DND-41 (cell line): ENCODE data around the gene SPATA31D1.

ENCODE experiments used
- ATAC-seq: fragments of 200-7000 bp; cut with Tn5 transposase; 3 replicates; pipeline ENCODE4 v1.9.1; 2021; ENCODE audit warnings: low read depth; ENCODE audit not compliant: insufficient read depth
- DNase-seq: peaks from one replicate; pipeline ENCODE4 v3.0.0-alpha.2; 2020
- H2AFZ ChIP-seq: 2 replicates; pipeline ENCODE4 v1.6.0; 2012; ENCODE audit warnings: low read depth, low read length
- H3K27ac ChIP-seq: 2 replicates; pipeline ENCODE4 v1.5.1; 2012; ENCODE audit warnings: low read length, inconsistent platforms
- H3K27me3 ChIP-seq: fragments of 200-600 bp; sonication (generic); 2 replicates; pipeline ENCODE4 v1.6.0; 2012; ENCODE audit warnings: low read length, mild to moderate bottlenecking, inconsistent platforms; ENCODE audit not compliant: insufficient read depth, poor library complexity
- H3K36me3 ChIP-seq: 2 replicates; pipeline ENCODE4 v1.5.1; 2012; ENCODE audit warnings: low read length, inconsistent platforms; ENCODE audit not compliant: insufficient read depth
- H3K4me1 ChIP-seq: 2 replicates; pipeline ENCODE4 v1.5.1; 2012; ENCODE audit warnings: mild to moderate bottlenecking, low read length; ENCODE audit not compliant: insufficient read depth
- H3K4me2 ChIP-seq: 2 replicates; pipeline ENCODE4 v1.6.0; 2012; ENCODE audit warnings: mild to moderate bottlenecking, moderate library complexity, low read length, inconsistent platforms; ENCODE audit not compliant: insufficient read depth
- H3K4me3 ChIP-seq, 2 experiments: fragments of 200-600 bp in 1 of 2; shearing (Covaris generic) in 1 of 2; 2 replicates each; pipeline ENCODE4 v1.5.1; 2012 to 2016; ENCODE audit warnings: inconsistent platforms in 2 of 2, low read length in 2 of 2, mild to moderate bottlenecking in 2 of 2, low read depth in 1 of 2, moderate library complexity in 1 of 2
- H3K79me2 ChIP-seq: 2 replicates; pipeline ENCODE4 v1.6.0; 2012; ENCODE audit warnings: low read length, inconsistent platforms; ENCODE audit not compliant: insufficient read depth
- H3K9ac ChIP-seq: 2 replicates; pipeline ENCODE4 v1.6.0; 2012; ENCODE audit warnings: low read depth, mild to moderate bottlenecking, inconsistent platforms, low read length, moderate library complexity
- H3K9me3 ChIP-seq: 2 replicates; pipeline ENCODE4 v1.5.1; 2012; ENCODE audit warnings: low read length, moderate library complexity, mild to moderate bottlenecking, inconsistent platforms; ENCODE audit not compliant: insufficient read depth, severe bottlenecking
- H4K20me1 ChIP-seq: 2 replicates; pipeline ENCODE4 v1.6.0; 2012; ENCODE audit warnings: low read length; ENCODE audit not compliant: insufficient read depth
- CTCF ChIP-seq: IDR thresholded peaks from 2 replicates; pipeline ENCODE4 v1.5.1; 2012; ENCODE audit warnings: borderline replicate concordance, low read length, moderate library complexity, mild to moderate bottlenecking; ENCODE audit not compliant: poor library complexity, severe bottlenecking; ENCODE audit errors: extremely low read depth
- EZH2 ChIP-seq: IDR thresholded peaks from 3 replicates; pipeline ENCODE4 v1.6.1; 2012; ENCODE audit warnings: borderline replicate concordance, low read depth, mild to moderate bottlenecking, moderate library complexity, low read length, inconsistent platforms; ENCODE audit not compliant: severe bottlenecking

Gene SPATA31D1

GRCh38 chr9:82011133-82011532 is 22.6 kb downstream of the SPATA31D1 start:
- Histone ChIP-seq H3K36me3 (no peaks in the 10 kb centered on the region), H3K9ac (no peak overlapping the region), H3K4me1 (no peaks in the 10 kb centered on the region), H3K4me2 (no peak overlapping the region), H3K4me3 (no peak overlapping the region), H3K27me3 (no peaks in the 10 kb centered on the region), H3K79me2 (no peaks in the 10 kb centered on the region), H3K9me3 (no peaks in the 10 kb centered on the region), H2AFZ (no peak overlapping the region), H3K27ac (no peak overlapping the region), H4K20me1 (no peaks in the 10 kb centered on the region)
- DNase-seq (no peak), ATAC-seq (no peak)
- TF ChIP-seq CTCF (no peak), EZH2 (no peak)

GRCh38 chr9:82012276-82012675 is 23.7 kb downstream of the SPATA31D1 start:
- H3K27ac ChIP-seq = no peak overlapping the region
- no peak overlapping the region for H2AFZ ChIP-seq

GRCh38 chr9:82020331-82020730 is 31.8 kb downstream of the SPATA31D1 start:
- Histone ChIP-seq H4K20me1 (no peaks in the 10 kb centered on the region), H3K9ac (no peak overlapping the region), H3K27me3 (no peaks in the 10 kb centered on the region), H3K4me2 (no peak overlapping the region), H3K4me3 (no peak overlapping the region), H3K79me2 (no peaks in the 10 kb centered on the region), H3K36me3 (no peaks in the 10 kb centered on the region), H3K4me1 (no peaks in the 10 kb centered on the region), H2AFZ (no peak overlapping the region), H3K9me3 (no peaks in the 10 kb centered on the region), H3K27ac (no peak overlapping the region)
- DNase-seq = no peak
- no peak for ATAC-seq
- no peak for TF ChIP-seq EZH2
- no peak for TF ChIP-seq CTCF

More at GRCh38 chr9:82012276-82012675, 23.7 kb downstream of the SPATA31D1 start:
- no peak for DNase-seq
- no peaks in the 10 kb centered on the region for H3K27me3 ChIP-seq
- H4K20me1 ChIP-seq = no peaks in the 10 kb centered on the region
- no peaks in the 10 kb centered on the region for H3K36me3 ChIP-seq
- H3K4me1 ChIP-seq = no peaks in the 10 kb centered on the region
- no peaks in the 10 kb centered on the region for H3K9me3 ChIP-seq
- no peak overlapping the region for H3K4me2 ChIP-seq
- H3K4me3 ChIP-seq = no peak overlapping the region
- ATAC-seq = no peak
- TF ChIP-seq CTCF (no peak), EZH2 (no peak)
- H3K79me2 ChIP-seq = no peaks in the 10 kb centered on the region
- no peak overlapping the region for H3K9ac ChIP-seq

- ATAC-seq = no peak
Measured at GRCh38 chr9:82021198-82021597, 32.6 kb downstream of the SPATA31D1 start.

More at GRCh38 chr9:82021198-82021597, 32.6 kb downstream of the SPATA31D1 start:
- no peaks in the 10 kb centered on the region for H4K20me1 ChIP-seq
- H3K9ac ChIP-seq = no peak overlapping the region
- H3K36me3 ChIP-seq = no peaks in the 10 kb centered on the region
- no peak overlapping the region for H3K4me2 ChIP-seq
- TF ChIP-seq CTCF = no peak
- TF ChIP-seq EZH2 = no peak
- H3K4me1 ChIP-seq = no peaks in the 10 kb centered on the region
- H2AFZ ChIP-seq = no peak overlapping the region
- no peak for DNase-seq
- no peaks in the 10 kb centered on the region for H3K79me2 ChIP-seq
- no peak overlapping the region for H3K4me3 ChIP-seq
- no peak overlapping the region for H3K27ac ChIP-seq
- no peaks in the 10 kb centered on the region for H3K27me3 ChIP-seq
- H3K9me3 ChIP-seq = no peaks in the 10 kb centered on the region
